NCI-H2029 (cell line): ENCODE measurements around the gene CENPO.
A peak's percentile ranks its signal among the peaks of the same experiment; 100 is the strongest.
"Not testable (repeated sequence)": the region's sequence is repeated elsewhere in the genome, so short reads cannot be mapped to it uniquely, and the experiment has no call there.

ENCODE experiments used
- DNase-seq: peaks from one replicate; lab custom pipeline; 2025; lab: John Stamatoyannopoulos, UW

CENPO gene

GRCh38 chr2:24824966-24825882 is 32.0 kb downstream of the CENPO start:
- DNase-seq = no peak

- no peak for DNase-seq
Measured at GRCh38 chr2:24825883-24826772, 32.9 kb downstream of the CENPO start.

- DNase-seq = no peak
Measured at GRCh38 chr2:24826773-24827145, 33.5 kb downstream of the CENPO start.

- DNase-seq = peak; percentile 74
Measured at GRCh38 chr2:24827321-24828237, 34.4 kb downstream of the CENPO start.

- no peak for DNase-seq
Measured at GRCh38 chr2:24828238-24828996, 35.2 kb downstream of the CENPO start.

- DNase-seq = no peak
Measured at GRCh38 chr2:24830351-24830750, 37.1 kb downstream of the CENPO start.

- no peak for DNase-seq
Measured at GRCh38 chr2:24830786-24831185, 37.6 kb downstream of the CENPO start.

GRCh38 chr2:24831221-24832072 is 38.2 kb downstream of the CENPO start:
- no peak for DNase-seq

GRCh38 chr2:24832073-24832461 is 38.8 kb downstream of the CENPO start:
- no peak for DNase-seq

- no peak for DNase-seq
Measured at GRCh38 chr2:24832521-24832920, 39.3 kb downstream of the CENPO start.

GRCh38 chr2:24832931-24833701 is 39.9 kb downstream of the CENPO start:
- no peak for DNase-seq

GRCh38 chr2:24833821-24834732 is 40.9 kb downstream of the CENPO start:
- no peak for DNase-seq

- no peak for DNase-seq
Measured at GRCh38 chr2:24834733-24835395, 41.6 kb downstream of the CENPO start.

- not testable (repeated sequence) for DNase-seq
Measured at GRCh38 chr2:24835411-24835810, 42.2 kb downstream of the CENPO start.

GRCh38 chr2:24836206-24836605 is 43.0 kb downstream of the CENPO start:
- no peak for DNase-seq

GRCh38 chr2:24836706-24837105 is 43.5 kb downstream of the CENPO start:
- no peak for DNase-seq

GRCh38 chr2:24837996-24838513 is 44.8 kb downstream of the CENPO start:
- no peak for DNase-seq
